PC-3 (cell line): ENCODE results near the gene PSMD1. TPM values are rescaled to one million over a fixed set of nuclear protein-coding genes. Genes with fewer than 3 reads are reported as not detected.

ENCODE experiments used
- ATAC-seq: fragments of 200-7000 bp; cut with Tn5 transposase; 2 replicates; pipeline ENCODE4 v1.9.1; 2020; ENCODE audit warnings: mild to moderate bottlenecking, moderate library complexity
- BruUV-seq: library from RNA; stranded (reverse); fragments of 400-500 nt; replicated peaks from 2 replicates; lab custom pipeline; 2021; lab: Mats Ljungman, UMichigan
- CTCF ChIA-PET: fragments of 300-600 bp; sonication (Branson Sonifier 250); formaldehyde crosslinking; loops from one replicate; lab custom pipeline; 2022; ENCODE audit warnings: antibody characterized with exemption; lab: Charles Lee
- POLR2A ChIA-PET: fragments of 300-600 bp; sonication (Branson Sonifier 250); formaldehyde crosslinking; loops from one replicate; lab custom pipeline; 2022; ENCODE audit warnings: antibody characterized with exemption; ENCODE audit not compliant: unreplicated experiment; lab: Charles Lee
- DNase-seq: peaks from one replicate; pipeline ENCODE4 v3.0.0-alpha.2; 2015
- H2AFZ ChIP-seq: fragments of 300-600 bp; sonication (generic); 2 replicates; pipeline ENCODE4 v1.6.0; 2016; ENCODE audit warnings: antibody characterized with exemption, low read length
- H3F3A ChIP-seq: fragments of 300-600 bp; sonication (generic); one replicate; pipeline ENCODE4 v1.6.0; 2017; ENCODE audit warnings: antibody characterized with exemption, low read length, control low read depth, mild to moderate bottlenecking; ENCODE audit not compliant: unreplicated experiment
- H3K27ac ChIP-seq: fragments of 300-600 bp; sonication (generic); 2 replicates; pipeline ENCODE4 v1.5.1; 2016; ENCODE audit warnings: mild to moderate bottlenecking, low read length
- H3K27me3 ChIP-seq: fragments of 300-600 bp; sonication (generic); 2 replicates; pipeline ENCODE4 v1.6.1; 2016; ENCODE audit warnings: low read length, mixed read lengths
- H3K36me3 ChIP-seq: fragments of 300-600 bp; sonication (generic); 2 replicates; pipeline ENCODE4 v1.6.1; 2016; ENCODE audit warnings: low read depth, mixed run types, low read length, mixed read lengths
- H3K4me1 ChIP-seq: fragments of 300-600 bp; sonication (generic); 2 replicates; pipeline ENCODE4 v1.5.1; 2016; ENCODE audit warnings: low read length; ENCODE audit not compliant: insufficient read depth
- H3K4me2 ChIP-seq: fragments of 300-600 bp; sonication (generic); 2 replicates; pipeline ENCODE4 v1.6.0; 2016; ENCODE audit warnings: low read length
- H3K4me3 ChIP-seq: fragments of 300-600 bp; sonication (generic); 2 replicates; pipeline ENCODE4 v1.5.1; 2016; ENCODE audit warnings: mild to moderate bottlenecking, low read length, mixed read lengths
- H3K79me2 ChIP-seq: fragments of 300-600 bp; sonication (generic); 2 replicates; pipeline ENCODE4 v1.6.1; 2017; ENCODE audit warnings: low read length, mixed read lengths
- H3K9ac ChIP-seq: fragments of 300-600 bp; sonication (generic); 2 replicates; pipeline ENCODE4 v1.6.0; 2016; ENCODE audit warnings: mild to moderate bottlenecking, low read length
- H3K9me2 ChIP-seq: fragments of 300-600 bp; sonication (generic); replicated peaks from 2 replicates; pipeline ENCODE4 v1.6.1; 2016; ENCODE audit warnings: mixed run types, low read length, mixed read lengths
- H3K9me3 ChIP-seq: fragments of 300-600 bp; sonication (generic); 2 replicates; pipeline ENCODE4 v1.6.1; 2016; ENCODE audit warnings: low read length, mixed read lengths
- H4K20me1 ChIP-seq: fragments of 300-600 bp; sonication (generic); 2 replicates; pipeline ENCODE4 v1.6.1; 2016; ENCODE audit warnings: low read length, mixed read lengths
- CTCF ChIP-seq: fragments of 300-600 bp; sonication (generic); conservative IDR thresholded peaks from 2 replicates; pipeline ENCODE4 v1.5.1; 2017; ENCODE audit warnings: antibody characterized with exemption, low read depth, mild to moderate bottlenecking, low read length
- EZH2 ChIP-seq: fragments of 300-600 bp; sonication (generic); IDR thresholded peaks from one replicate; pipeline ENCODE4 v1.6.1; 2017; ENCODE audit warnings: antibody characterized with exemption, mild to moderate bottlenecking, low read length; ENCODE audit not compliant: unreplicated experiment
- EZH2phosphoT487 ChIP-seq: fragments of 300-600 bp; sonication (generic); IDR thresholded peaks from 2 replicates; pipeline ENCODE4 v1.6.1; 2018; ENCODE audit warnings: mild to moderate bottlenecking, antibody characterized with exemption, low read length, borderline replicate concordance
- intact Hi-C: fragments of 100-400 bp; cut with micrococcal nuclease; formaldehyde crosslinking; loops from 2 replicates; pipeline ENCODE4 v1.9.0; 2023
- total RNA-seq: library from RNA; depleted of rRNA; stranded (reverse); fragments of >200 nt; gene quantifications from 2 replicates; pipeline ENCODE4 v1.2.3, GENCODE V29; 2014

The PSMD1 gene
- total RNA-seq, 1 experiment from 2014 or later = 154 TPM

GRCh38 chr2:231028889-231029288 lies 27.8 kb upstream of the PSMD1 start:
- DNase-seq (no peak), ATAC-seq (no peak)
- Histone ChIP-seq H3K79me2 (no peaks in the 10 kb centered on the region), H2AFZ (no peak overlapping the region), H3K9me2 (no peaks in the 10 kb centered on the region), H3K9ac (no peak overlapping the region), H3K27ac (no peak overlapping the region), H3K4me3 (no peak overlapping the region), H3K36me3 (no peaks in the 10 kb centered on the region), H3K4me2 (no peak overlapping the region), H3F3A (no peaks in the 10 kb centered on the region), H3K9me3 (no peaks in the 10 kb centered on the region), H3K27me3 (no peaks in the 10 kb centered on the region), H3K4me1 (no peaks in the 10 kb centered on the region), H4K20me1 (no peaks in the 10 kb centered on the region)
- BruUV-seq = no TSS peak
- ChIA-PET POLR2A (no interaction called here), CTCF (no interaction called here)
- no peak for TF ChIP-seq EZH2phosphoT487
- TF ChIP-seq EZH2 = no peak
- no peak for TF ChIP-seq CTCF
- intact Hi-C loops = no loop called here

GRCh38 chr2:231029563-231029962 lies 27.1 kb upstream of the PSMD1 start:
- H3K9me2 ChIP-seq = no peaks in the 10 kb centered on the region
- CTCF ChIA-PET = no interaction called here
- H3K36me3 ChIP-seq = no peaks in the 10 kb centered on the region
- no peaks in the 10 kb centered on the region for H3F3A ChIP-seq
- no peaks in the 10 kb centered on the region for H3K4me1 ChIP-seq
- H4K20me1 ChIP-seq = no peaks in the 10 kb centered on the region
- no peak for DNase-seq
- BruUV-seq = no TSS peak
- H3K4me2 ChIP-seq = no peak overlapping the region
- H3K9me3 ChIP-seq = no peaks in the 10 kb centered on the region
- no peak for ATAC-seq
- intact Hi-C loops = no loop called here
- H3K27ac ChIP-seq = no peak overlapping the region
- H3K79me2 ChIP-seq = no peaks in the 10 kb centered on the region
- POLR2A ChIA-PET = no interaction called here
- no peak overlapping the region for H3K9ac ChIP-seq
- no peaks in the 10 kb centered on the region for H3K27me3 ChIP-seq
- H3K4me3 ChIP-seq = no peak overlapping the region
- TF ChIP-seq EZH2 (no peak), EZH2phosphoT487 (no peak), CTCF (no peak)
- no peak overlapping the region for H2AFZ ChIP-seq

- no peak overlapping the region for H3K4me3 ChIP-seq
- BruUV-seq = no TSS peak
- H3K27ac ChIP-seq = no peak overlapping the region
- DNase-seq (no peak), ATAC-seq (no peak)
- H3K9me2 ChIP-seq = no peaks in the 10 kb centered on the region
- H3K36me3 ChIP-seq = no peaks in the 10 kb centered on the region
- H3K79me2 ChIP-seq = no peaks in the 10 kb centered on the region
- H3K27me3 ChIP-seq = no peaks in the 10 kb centered on the region
- H3F3A ChIP-seq = no peaks in the 10 kb centered on the region
- ChIA-PET CTCF (no interaction called here), POLR2A (no interaction called here)
- no peaks in the 10 kb centered on the region for H3K4me1 ChIP-seq
- intact Hi-C loops = no loop called here
- no peaks in the 10 kb centered on the region for H3K9me3 ChIP-seq
- TF ChIP-seq EZH2phosphoT487 (no peak), EZH2 (no peak), CTCF (no peak)
- no peak overlapping the region for H2AFZ ChIP-seq
- H4K20me1 ChIP-seq = no peaks in the 10 kb centered on the region
- H3K4me2 ChIP-seq = no peak overlapping the region
- no peak overlapping the region for H3K9ac ChIP-seq
Observed at GRCh38 chr2:231030725-231031124, 25.9 kb upstream of the PSMD1 start.
